ENCODE measurements around the gene KLB.

The KLB gene

DNA sequence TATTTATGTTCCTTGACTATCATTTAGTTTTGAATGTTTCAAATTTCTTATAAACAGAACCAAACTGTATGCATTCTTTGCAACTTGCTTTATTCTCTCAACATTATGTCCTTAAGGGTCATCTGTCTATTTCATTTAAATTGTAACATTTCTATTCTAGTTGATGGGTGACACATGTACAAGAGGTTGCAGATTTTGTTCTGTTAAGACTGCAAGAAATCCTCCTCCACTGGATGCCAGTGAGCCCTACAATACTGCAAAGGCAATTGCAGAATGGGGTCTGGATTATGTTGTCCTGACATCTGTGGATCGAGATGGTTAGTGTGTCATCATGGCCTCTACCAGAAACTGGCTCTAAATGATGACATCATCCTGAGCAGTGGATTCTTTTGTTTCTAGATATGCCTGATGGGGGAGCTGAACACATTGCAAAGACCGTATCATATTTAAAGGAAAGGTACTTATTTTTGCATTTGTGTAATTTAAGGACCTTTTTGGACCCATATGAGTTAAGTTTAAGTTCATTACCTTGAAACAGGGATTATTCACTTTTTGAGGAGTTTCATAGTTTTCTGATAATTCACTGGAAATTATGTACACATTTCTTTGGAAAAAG, 58.3 kb downstream of the KLB start:
- no peak for DNase-seq (ENCODE audit: low read depth in 2 of 2)

DNA sequence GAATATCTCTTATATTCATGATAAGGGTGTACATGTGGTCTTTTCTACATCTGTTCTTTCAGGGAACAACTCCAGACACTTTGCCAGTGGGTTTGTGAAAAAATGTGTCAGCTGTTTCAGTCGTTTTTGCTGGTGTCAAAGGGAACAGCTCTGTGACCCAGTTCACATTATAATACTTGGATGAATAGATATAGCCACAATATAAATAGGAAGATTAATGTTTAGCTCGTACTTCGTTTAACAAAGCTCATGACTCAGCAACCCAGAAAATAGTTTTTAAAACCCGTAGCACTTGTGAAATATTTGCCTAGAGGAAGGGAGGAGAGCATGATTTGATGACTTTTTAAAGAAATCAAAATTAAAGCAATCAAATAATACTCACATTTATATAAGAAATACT, 60.0 kb downstream of the KLB start:
- no peak for DNase-seq (ENCODE audit: low read depth in 2 of 2)

DNA sequence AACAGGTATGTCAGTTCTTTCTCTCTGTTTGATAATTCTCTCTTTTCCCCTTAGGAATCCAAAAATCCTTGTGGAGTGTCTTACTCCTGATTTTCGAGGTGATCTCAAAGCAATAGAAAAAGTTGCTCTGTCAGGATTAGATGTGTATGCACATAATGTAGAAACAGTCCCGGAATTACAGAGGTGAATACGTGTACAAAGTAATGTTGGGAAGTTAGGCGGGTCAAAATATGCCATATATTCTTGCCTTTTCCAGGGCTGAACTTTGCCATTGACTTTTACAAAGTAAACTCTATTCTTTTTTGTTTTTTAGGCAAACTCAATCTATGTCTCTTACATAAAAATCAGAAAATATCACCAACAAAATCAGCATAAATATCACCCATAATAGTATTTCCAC, 60.7 kb downstream of the KLB start:
- DNase-seq (ENCODE audit: low read depth in 2 of 2): no peak

DNA sequence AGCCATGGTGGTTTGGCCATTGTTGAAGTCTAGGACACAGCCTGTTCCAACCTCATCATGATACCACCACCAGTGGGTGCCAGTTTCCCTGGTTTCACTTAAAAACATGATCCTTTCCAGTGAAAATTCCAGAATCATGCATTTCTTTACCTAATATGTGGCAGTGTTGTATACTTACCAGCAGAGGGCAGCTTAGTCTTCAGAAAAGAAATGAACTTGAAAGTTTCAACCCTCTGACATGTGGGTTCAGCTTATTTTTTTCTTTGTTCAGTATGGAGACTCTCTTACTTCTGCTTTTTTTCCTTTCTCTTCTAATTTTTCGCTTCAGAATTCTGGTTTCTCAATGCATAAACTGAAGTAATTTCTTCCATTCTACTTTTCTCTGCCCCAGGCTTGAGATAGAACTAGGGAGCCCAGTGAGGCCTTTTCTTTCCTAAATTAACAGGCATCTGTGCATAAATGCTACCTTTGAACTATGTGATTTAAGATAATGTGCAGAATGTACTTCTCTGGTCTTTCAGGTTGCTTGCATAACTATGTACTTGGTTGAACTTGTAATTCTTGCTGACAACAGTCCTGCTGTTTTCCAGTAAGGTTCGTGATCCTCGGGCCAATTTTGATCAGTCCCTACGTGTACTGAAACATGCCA, 62.8 kb downstream of the KLB start:
- DNase-seq (ENCODE audit: low read depth in 2 of 2): no peak

DNA sequence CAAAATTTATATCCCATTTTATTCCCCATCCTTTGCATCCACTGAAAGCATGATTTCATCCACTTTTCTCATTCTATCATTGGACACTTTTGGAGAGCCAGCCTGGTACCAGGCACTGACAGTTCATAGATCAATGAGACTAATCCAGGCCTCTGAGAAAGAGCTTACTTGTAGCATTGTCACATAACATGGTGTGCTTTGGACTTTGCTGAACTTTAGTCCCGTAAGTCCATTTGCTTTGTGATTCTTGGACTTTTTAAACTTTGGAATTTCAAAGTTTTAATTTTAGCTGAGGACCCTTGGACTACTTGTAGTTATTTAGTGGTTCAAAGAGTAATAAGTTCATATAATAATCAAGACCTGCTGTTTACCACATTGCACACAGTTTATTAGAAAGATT, 63.7 kb downstream of the KLB start:
- DNase-seq (ENCODE audit: low read depth in 2 of 2): no peak

DNA sequence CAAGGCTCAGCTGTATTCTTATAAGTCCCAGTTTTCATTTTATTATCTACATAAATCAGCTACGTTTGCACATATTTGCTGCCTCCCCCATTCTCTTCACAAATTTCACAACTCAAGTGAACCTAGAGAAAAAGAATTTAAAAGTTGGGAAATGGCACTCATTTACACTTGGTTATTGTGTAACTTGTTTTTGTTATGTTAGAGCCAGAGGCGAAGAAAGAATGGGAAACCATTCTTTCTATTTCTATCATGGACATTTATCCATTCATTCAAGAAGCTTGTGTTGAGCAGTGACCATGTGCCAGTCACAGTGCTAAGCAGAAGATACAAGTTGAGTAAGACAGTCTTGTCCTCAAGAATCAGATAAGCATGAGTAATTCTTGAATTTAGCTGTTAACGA, 65.7 kb downstream of the KLB start:
- no peak for DNase-seq (ENCODE audit: low read depth in 2 of 2)

GRCh38 chr4:39476187-39476895, 69.6 kb downstream of the KLB start:
- no peak for DNase-seq (ENCODE audit: low read depth in 2 of 2)

DNA sequence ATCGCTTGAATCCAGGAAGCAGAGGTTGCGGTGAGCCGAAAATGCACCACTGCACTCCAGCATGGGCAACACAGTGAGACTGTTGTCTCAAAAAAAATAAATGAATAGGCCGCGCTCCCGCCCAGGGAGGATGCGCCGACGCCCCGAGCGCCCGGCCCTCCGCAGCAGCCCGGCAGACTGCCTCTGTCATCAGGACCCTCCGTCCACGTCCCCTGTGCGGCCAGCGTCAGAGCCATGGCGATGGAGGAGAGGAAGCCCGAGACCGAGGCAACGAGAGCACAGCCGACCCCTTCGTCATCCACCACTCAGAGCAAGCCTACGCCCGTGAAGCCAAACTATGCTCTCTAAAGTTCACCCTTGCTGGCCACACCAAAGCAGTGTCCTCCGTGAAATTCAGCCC, 73.5 kb downstream of the KLB start:
- DNase-seq (ENCODE audit: low read depth in 2 of 2): no peak

GRCh38 chr4:39480902-39481695, 74.4 kb downstream of the KLB start:
- DNase-seq (ENCODE audit: low read depth in 2 of 2): no peak

DNA sequence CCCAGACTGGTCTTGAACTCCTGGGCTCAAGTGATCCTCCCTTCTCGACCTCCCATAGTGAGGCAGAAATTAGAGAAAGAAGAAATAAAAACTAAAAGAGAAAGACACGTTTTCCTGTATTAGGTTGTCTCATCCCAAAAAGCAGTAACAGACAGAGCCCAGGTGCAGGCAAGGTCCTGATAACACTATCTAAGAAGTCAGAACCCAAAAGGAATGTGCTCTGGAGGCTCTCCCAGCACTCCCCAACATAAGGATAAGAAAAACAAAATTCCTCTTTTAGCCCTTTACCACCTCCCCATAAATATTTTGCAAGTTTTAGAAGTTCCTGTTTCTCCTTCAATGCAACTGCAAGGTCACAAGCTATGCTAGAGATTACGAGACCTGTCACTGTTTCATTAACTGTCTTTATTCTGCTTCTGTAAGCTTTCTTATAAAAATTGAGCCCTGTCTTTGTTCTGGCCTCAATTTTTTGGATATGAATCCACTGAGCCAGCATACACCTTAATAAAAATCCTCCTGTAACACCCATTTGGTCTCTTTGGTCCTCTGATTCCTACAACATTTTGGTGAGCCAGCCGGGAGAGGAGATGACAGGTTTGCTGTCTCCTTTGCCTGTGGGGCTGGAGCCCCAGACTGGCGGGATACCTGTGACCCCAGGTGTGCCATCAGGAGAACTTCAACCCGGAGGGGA, 78.0 kb downstream of the KLB start:
- no peak for DNase-seq (ENCODE audit: low read depth in 2 of 2)

DNA sequence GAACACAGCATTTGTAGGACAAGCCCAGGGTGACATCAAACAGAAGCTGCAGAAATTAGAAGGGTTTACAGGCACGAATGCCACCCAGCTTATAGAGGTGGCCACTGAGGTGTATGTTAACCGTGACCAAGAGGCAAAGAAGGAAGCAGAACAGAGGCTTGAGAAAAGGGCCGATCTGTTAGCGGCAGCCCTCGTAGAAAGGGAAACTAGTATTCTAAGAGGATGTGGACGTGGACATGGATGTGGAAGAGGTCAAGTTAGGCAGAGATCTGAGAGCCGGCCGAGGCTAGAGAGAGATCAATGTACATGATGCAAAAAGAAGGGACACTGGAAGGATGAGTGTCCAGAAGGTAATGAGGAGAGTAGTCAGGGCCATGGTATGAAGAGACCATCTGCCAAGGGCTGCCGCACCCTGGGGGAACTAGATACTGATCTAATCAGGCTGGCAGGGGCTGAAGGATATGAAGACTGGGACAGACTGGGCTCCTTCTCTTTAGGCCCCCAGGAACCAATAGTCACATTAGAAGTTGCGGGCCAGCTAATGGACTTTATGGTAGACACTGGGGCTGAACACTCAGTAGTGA, 79.6 kb downstream of the KLB start:
- DNase-seq (ENCODE audit: low read depth in 2 of 2): no peak

GRCh38 chr4:39490322-39490721, 83.6 kb downstream of the KLB start:
- no peak for DNase-seq (ENCODE audit: low read depth in 2 of 2)

DNA sequence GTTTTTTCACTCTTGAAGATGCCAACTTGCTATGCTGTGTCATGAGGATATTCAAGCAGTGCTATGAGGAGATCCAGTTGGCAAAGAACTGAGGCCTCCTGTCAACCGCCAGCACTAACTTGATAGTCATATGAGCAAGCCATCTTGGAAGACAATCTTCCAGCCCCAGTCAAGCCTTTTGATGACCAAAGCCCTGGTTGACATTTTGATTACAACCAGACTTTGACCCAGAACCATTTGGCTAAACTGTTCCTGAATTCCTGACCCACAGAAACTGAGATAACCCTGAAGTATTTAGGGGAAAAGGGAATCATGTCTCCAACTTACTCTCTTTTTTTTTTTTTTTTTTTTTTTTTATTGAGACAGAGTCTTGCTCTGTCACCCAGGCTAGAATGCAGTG, 87.6 kb downstream of the KLB start:
- no peak for DNase-seq (ENCODE audit: low read depth in 2 of 2)

GRCh38 chr4:39495446-39496213, 88.9 kb downstream of the KLB start:
- DNase-seq (ENCODE audit: low read depth in 2 of 2): no peak

DNA sequence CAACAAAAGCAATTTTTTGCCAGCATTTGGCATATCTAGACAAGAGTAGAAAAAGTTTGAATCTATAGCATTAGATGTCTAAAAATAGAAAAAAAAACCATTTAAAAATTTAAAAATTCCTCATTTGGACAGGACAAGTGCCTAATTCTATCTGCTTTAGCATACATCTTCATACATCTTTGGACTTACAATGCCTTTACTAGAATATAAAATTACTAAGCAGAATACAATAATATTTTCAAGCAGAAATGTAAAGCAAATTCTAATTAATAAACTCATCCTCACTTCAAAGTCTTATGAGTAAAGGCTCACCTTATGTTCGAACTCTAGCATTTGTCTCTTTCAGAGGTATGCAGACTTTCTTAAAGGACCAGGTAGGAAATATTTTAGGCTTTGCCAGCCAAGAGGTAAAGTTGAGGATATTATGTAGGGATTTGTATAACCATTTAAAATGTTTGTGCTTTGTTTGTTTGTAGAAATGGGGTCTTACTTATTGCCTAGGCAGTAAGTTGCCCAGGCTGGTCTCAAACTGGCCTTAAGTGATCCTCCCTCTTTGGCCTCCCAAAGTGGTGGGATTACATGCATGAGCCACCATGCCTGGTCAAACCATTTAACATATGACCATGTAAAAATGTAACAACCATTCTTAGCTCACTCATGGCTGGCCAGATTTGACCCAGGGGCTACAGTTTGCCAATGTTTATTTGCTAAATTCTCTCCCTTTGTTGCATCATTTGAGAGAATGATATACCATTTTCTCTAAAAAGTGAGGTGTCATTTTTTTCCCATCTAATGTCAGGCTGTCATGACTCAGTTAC, 91.4 kb downstream of the KLB start:
- DNase-seq (ENCODE audit: low read depth in 2 of 2): no peak

DNA sequence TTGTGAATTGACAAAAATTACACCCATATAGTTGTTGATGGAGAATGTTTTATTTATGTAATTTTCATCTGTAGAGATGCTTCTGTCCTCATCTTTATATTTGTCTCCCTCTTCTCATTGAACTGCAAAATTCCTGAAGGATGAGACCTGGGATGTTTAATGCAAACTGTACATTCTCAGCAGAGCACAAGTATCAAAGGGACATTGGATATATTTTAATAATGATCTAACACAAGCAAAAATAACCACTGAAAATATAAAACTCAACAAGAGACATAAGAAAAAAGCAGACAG, 91.9 kb downstream of the KLB start:
- DNase-seq (ENCODE audit: low read depth in 2 of 2): no peak
